Neural crest cell (in vitro differentiated cells): ENCODE data around the gene PNMA6E. TPM values are rescaled to one million over a fixed set of nuclear protein-coding genes. Genes with fewer than 3 reads are reported as not detected.

Source experiments
- DNase-seq: peaks from one replicate; pipeline ENCODE4 v3.0.0; 2021; ENCODE audit warnings: low read depth, mixed read lengths, low spot score
- H3K27ac Mint-ChIP-seq: one replicate; pipeline ENCODE4 v1.8.0; 2021; ENCODE audit warnings: mild to moderate bottlenecking, mixed read lengths; ENCODE audit not compliant: unreplicated experiment
- H3K27me3 Mint-ChIP-seq: 2 replicates; pipeline ENCODE4 v1.8.0; 2021; ENCODE audit warnings: low read depth, mild to moderate bottlenecking, mixed read lengths
- H3K36me3 Mint-ChIP-seq: 2 replicates; pipeline ENCODE4 v1.8.0; 2021; ENCODE audit warnings: low read depth, mild to moderate bottlenecking, mixed read lengths
- H3K4me1 Mint-ChIP-seq: 2 replicates; pipeline ENCODE4 v1.8.0; 2021; ENCODE audit warnings: mixed read lengths
- H3K4me3 Mint-ChIP-seq: one replicate; pipeline ENCODE4 v1.8.0; 2021; ENCODE audit warnings: mild to moderate bottlenecking, mixed read lengths
- H3K9me3 Mint-ChIP-seq: 2 replicates; pipeline ENCODE4 v1.8.0; 2021; ENCODE audit warnings: mixed read lengths
- CTCF ChIP-seq: fragments of 200-600 bp; sonication (generic); conservative IDR thresholded peaks from 2 replicates; pipeline ENCODE4 v1.5.0; 2021; ENCODE audit warnings: antibody characterized with exemption, mild to moderate bottlenecking
- total RNA-seq: library from RNA; stranded (reverse); gene quantifications from 2 replicates; pipeline ENCODE4 v1.2.1, GENCODE V29; 2021

Gene PNMA6E
- total RNA-seq, 1 donor from 2014 or later: not detected

GRCh38 chrX:153384390-153384789 lies 16.8 kb downstream of the PNMA6E start:
- no peak for DNase-seq
- H3K9me3 Mint-ChIP-seq: no peaks in the 10 kb centered on the region
- no peaks in the 10 kb centered on the region for H3K36me3 Mint-ChIP-seq
- no peak overlapping the region for H3K4me3 Mint-ChIP-seq
- no peak for TF ChIP-seq CTCF
- no peak overlapping the region for H3K27ac Mint-ChIP-seq
- H3K4me1 Mint-ChIP-seq: no peaks in the 10 kb centered on the region
- no peaks in the 10 kb centered on the region for H3K27me3 Mint-ChIP-seq

DNA sequence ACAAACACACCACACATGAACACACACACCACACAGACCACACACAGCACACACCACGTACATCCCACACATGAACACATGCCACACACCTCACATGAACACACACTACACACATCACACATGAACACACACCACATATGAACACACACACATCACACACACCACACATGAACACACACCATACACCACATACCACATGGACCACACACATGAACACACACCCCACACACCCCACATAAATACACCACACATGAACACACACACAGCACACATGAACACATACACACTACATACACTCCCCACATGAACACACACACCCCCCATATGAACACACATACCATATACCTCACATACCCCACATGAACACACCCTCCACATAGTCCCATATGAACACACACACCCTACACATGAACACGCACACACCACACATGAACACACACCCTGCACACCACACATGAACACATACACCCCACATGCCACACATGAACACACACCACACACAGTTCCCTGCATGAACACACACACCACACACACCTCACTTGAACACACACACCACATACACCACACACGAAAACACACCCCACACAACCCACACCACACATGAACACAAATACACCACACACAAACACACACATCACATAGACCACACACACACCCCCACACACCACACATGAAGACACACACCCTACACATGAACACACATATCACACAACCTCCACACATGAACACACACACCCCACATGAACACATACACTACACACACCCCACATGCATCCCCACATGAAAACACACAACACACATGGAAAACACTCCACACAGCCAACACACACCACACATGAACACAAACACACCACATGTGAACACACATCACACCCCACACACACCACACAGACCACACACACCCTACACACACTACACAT lies 18.3 kb downstream of the PNMA6E start:
- Mint-ChIP-seq H3K9me3 (no peaks in the 10 kb centered on the region), H3K4me1 (no peaks in the 10 kb centered on the region), H3K4me3 (no peak overlapping the region), H3K36me3 (no peaks in the 10 kb centered on the region), H3K27ac (no peak overlapping the region), H3K27me3 (no peaks in the 10 kb centered on the region)
- TF ChIP-seq CTCF: no peak
- DNase-seq: no peak

DNA sequence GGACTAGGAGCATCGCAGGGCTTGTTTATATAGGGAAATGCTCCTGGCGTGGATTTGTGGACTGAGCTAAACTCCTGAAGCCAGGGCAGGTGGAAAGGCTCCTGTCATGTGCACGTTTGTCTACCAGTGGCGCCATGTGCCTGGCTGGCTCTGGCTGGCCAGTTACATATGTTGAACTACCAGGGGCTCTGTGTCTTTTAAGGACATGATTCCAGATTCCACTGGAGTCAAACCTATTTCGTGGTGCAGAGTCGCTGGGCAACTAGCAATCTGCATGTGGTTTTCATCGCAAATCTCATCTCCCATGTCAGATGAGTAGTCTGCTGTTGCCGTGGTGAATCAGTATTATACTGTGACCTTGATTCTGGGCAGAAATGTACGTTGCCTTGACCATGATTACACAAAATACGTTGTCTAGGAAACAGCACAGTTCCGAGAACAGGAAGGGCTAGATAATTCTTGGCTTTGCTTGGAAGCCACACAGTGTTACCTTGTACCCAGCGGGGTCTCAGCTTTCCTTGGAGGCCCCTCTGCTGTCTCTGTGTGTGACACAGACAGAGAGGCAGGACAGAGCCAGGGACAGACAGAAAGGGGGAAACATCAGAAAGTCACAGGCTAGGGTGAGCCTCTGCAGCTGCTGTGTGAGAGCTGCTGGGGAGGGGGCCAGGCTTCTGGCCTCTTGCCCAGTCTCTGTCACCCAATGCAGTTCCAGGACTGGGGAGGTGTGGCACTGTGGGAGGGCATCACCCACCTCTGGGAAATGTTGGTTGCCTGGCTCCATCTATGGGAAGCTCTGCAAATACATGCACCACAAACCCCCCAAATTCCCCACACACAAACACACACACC lies 19.2 kb downstream of the PNMA6E start:
- H3K36me3 Mint-ChIP-seq: no peaks in the 10 kb centered on the region
- TF ChIP-seq CTCF: no peak
- no peak overlapping the region for H3K27ac Mint-ChIP-seq
- no peak for DNase-seq
- H3K9me3 Mint-ChIP-seq: peaks cover 4% of the 10 kb centered on the region
- no peak overlapping the region for H3K4me3 Mint-ChIP-seq
- H3K27me3 Mint-ChIP-seq: no peaks in the 10 kb centered on the region
- no peaks in the 10 kb centered on the region for H3K4me1 Mint-ChIP-seq

GRCh38 chrX:153380691-153381090 lies 20.5 kb downstream of the PNMA6E start:
- TF ChIP-seq CTCF: no peak
- no peaks in the 10 kb centered on the region for H3K27me3 Mint-ChIP-seq
- H3K4me3 Mint-ChIP-seq: no peak overlapping the region
- no peaks in the 10 kb centered on the region for H3K4me1 Mint-ChIP-seq
- H3K9me3 Mint-ChIP-seq: peaks cover 8% of the 10 kb centered on the region
- no peaks in the 10 kb centered on the region for H3K36me3 Mint-ChIP-seq
- H3K27ac Mint-ChIP-seq: no peak overlapping the region
- no peak for DNase-seq

DNA sequence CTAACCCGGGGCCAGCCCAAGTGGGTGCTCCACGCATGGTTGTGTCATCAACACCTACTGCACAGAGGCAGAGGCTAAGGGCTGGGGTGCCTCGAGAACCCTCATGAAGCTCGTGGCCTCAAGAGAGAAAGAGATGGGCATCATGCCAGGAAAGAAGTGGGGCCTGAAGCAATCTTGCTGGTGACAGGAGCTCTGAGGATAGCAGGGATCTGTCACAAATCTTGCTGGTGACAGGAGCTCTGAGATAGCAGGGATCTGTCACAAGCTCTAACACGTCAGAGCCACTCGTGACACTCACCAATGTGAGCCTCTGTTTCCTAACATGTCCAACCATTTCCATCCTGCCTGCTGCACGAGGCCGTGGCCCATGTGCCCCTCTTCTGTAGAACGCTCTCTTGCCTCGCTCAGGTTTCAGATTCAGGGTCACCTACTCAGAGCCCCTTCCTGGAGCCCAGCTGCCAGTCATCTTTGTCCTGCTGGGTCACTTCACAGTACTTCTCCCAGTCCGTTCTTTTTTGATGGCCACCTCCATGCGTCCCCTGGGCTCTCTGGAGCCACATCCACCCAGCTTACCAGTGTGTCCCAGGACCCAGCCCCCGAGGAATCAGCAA lies 21.1 kb downstream of the PNMA6E start:
- H3K4me1 Mint-ChIP-seq: no peaks in the 10 kb centered on the region
- H3K27me3 Mint-ChIP-seq: no peaks in the 10 kb centered on the region
- H3K27ac Mint-ChIP-seq: no peak overlapping the region
- H3K9me3 Mint-ChIP-seq: peaks cover 8% of the 10 kb centered on the region
- no peak for TF ChIP-seq CTCF
- H3K36me3 Mint-ChIP-seq: no peaks in the 10 kb centered on the region
- no peak for DNase-seq
- H3K4me3 Mint-ChIP-seq: no peak overlapping the region
